Mucosa of gallbladder (tissue), 1 donor: ENCODE measurements around the gene GNG7. TPM values are rescaled to one million over a fixed set of nuclear protein-coding genes. Genes with fewer than 3 reads are reported as not detected.
"Not testable (repeated sequence)": the region's sequence is repeated elsewhere in the genome, so short reads cannot be mapped to it uniquely, and the experiment has no call there.

Experiments used
- DNase-seq: peaks from one replicate; pipeline ENCODE4 v3.0.0-alpha.2; 2020; ENCODE audit warnings: low spot score
- total RNA-seq: library from RNA; stranded (reverse); gene quantifications from one replicate; pipeline ENCODE4 v1.2.1, GENCODE V29; 2021
- donor health status: DM: no; HTN: no; CAD: no.

GNG7 gene
- total RNA-seq, 1 donor from 2014 or later, result 12.4 TPM

- no peak for DNase-seq
Measured at GRCh38 chr19:2676823-2677222, 25.7 kb downstream of the GNG7 start.

- no peak for DNase-seq
Measured at GRCh38 chr19:2675892-2676291, 26.6 kb downstream of the GNG7 start.

- DNase-seq, result no peak
Measured at GRCh38 chr19:2670217-2670616, 32.3 kb downstream of the GNG7 start.

GRCh38 chr19:2668175-2668763 is 34.2 kb downstream of the GNG7 start:
- no peak for DNase-seq

- DNase-seq, result not testable (repeated sequence)
Measured at GRCh38 chr19:2667349-2667748, 35.1 kb downstream of the GNG7 start.

- DNase-seq, result no peak
Measured at GRCh38 chr19:2666344-2666994, 36.0 kb downstream of the GNG7 start.

GRCh38 chr19:2665103-2665502 is 37.4 kb downstream of the GNG7 start:
- DNase-seq, result no peak

GRCh38 chr19:2663920-2664571 is 38.4 kb downstream of the GNG7 start:
- DNase-seq, result no peak

GRCh38 chr19:2661615-2662014 is 40.9 kb downstream of the GNG7 start:
- no peak for DNase-seq

GRCh38 chr19:2659856-2660432 is 42.5 kb downstream of the GNG7 start:
- DNase-seq, result no peak

GRCh38 chr19:2656533-2656932 is 46.0 kb downstream of the GNG7 start:
- no peak for DNase-seq

GRCh38 chr19:2653710-2654707 is 48.5 kb downstream of the GNG7 start:
- DNase-seq, result no peak

GRCh38 chr19:2653218-2653617 is 49.3 kb downstream of the GNG7 start:
- DNase-seq, result no peak

- no peak for DNase-seq
Measured at GRCh38 chr19:2652504-2653099, 49.9 kb downstream of the GNG7 start.

- not testable (repeated sequence) for DNase-seq
Measured at GRCh38 chr19:2651002-2651733, 51.3 kb downstream of the GNG7 start.

GRCh38 chr19:2650515-2650914 is 52.0 kb downstream of the GNG7 start:
- no peak for DNase-seq

GRCh38 chr19:2648528-2648937 is 54.0 kb downstream of the GNG7 start:
- DNase-seq, result peak; percentile 76

GRCh38 chr19:2648099-2648498 is 54.4 kb downstream of the GNG7 start:
- DNase-seq, result no peak

GRCh38 chr19:2646866-2647535 is 55.5 kb downstream of the GNG7 start:
- no peak for DNase-seq

GRCh38 chr19:2645826-2646225 is 56.7 kb downstream of the GNG7 start:
- DNase-seq, result no peak
